ENCODE measurements around the gene SLF2. TPM values are rescaled to one million over a fixed set of nuclear protein-coding genes. Genes with fewer than 3 reads are reported as not detected.

Gene SLF2
- total and polyA plus RNA-seq, 9 of the 15 experiments (the other 6 are each of a cell fraction or from before 2014, with no cell fraction given) = 1.7 to 18.4 (median 7.8) TPM

- BruUV-seq (replicated peaks) = no TSS peak
- Histone ChIP-seq H3K9ac (ENCODE audit: insufficient read depth in 1 of 2, low read depth in 2 of 2, low read length in 2 of 2) (no peak overlapping the region), H3K4me1 (replicated peaks in 1 of 2; ENCODE audit: control insufficient read depth in 2 of 2, insufficient read depth in 2 of 2, low read length in 2 of 2) (no peaks in the 10 kb centered on the region; a peak in 1 of 5 replicates), H3K9me1 (ENCODE audit: control insufficient read depth, insufficient read depth, low read length) (no peaks in the 10 kb centered on the region), H3K27me3 (ENCODE audit: control insufficient read depth in 2 of 2, insufficient read depth in 2 of 2, low read length in 2 of 2) (peaks cover 2 to 13% of the 10 kb centered on the region in 2 experiments; a peak in 3 of 5 replicates), H3K27ac (ENCODE audit: extremely low read depth, low read depth, low read length) (no peak overlapping the region), H3K36me3 (ENCODE audit: control insufficient read depth, insufficient read depth, low read length) (no peaks in the 10 kb centered on the region), H3K79me2 (ENCODE audit: control insufficient read depth, insufficient read depth, low read length) (no peaks in the 10 kb centered on the region), H3K9me3 (replicated peaks; ENCODE audit: control insufficient read depth, insufficient read depth, low read depth, low read length) (no peaks in the 10 kb centered on the region), H4K20me1 (replicated peaks; ENCODE audit: control insufficient read depth, insufficient read depth, low read length) (no peaks in the 10 kb centered on the region), H2AFZ (ENCODE audit: low read depth, low read length) (no peak overlapping the region), H3K4me2 (ENCODE audit: insufficient read depth, low read length) (no peak overlapping the region), H3K4me3 (no peak overlapping the region)
- WGBS (ENCODE audit: insufficient coverage, low coverage, missing lambda C conversion rate) = 5% methylated on average over 6 of the region's 6 CpGs
- CTCF ChIA-PET (ENCODE audit: low intra/inter-chr PET ratio) = no interaction called here
- FAIRE-seq (no peak), ATAC-seq (no peak), DNase-seq (ENCODE audit: extremely low read depth in 1 of 4, low spot score in 3 of 4) (no peak)
- in situ Hi-C loops (cut with MboI) = loop anchor here (25.0 kb wide), 1 partner anchor 550 kb away; the partner anchor contains the start of genes PKD2L1 and SCD
- POLR2A ChIA-PET = interaction anchor here (0.6 kb wide), 1 partner anchor 105 kb away, joined by 4 read pairs; no protein-coding TSS in a partner anchor
- intact Hi-C loops (cut with micrococcal nuclease) = no loop called here
- TF ChIP-seq ZNF766 (CRISPR knock-in tag; conservative IDR thresholded peaks at IDR 0.05) (no peak), NR3C1 (CRISPR knock-in tag; IDR thresholded peaks at IDR 0.05) (no peak), HDAC3 (IDR thresholded peaks at IDR 0.05; ENCODE audit: borderline replicate concordance, partially characterized antibody) (no peak), THRB (CRISPR knock-in tag; conservative IDR thresholded peaks at IDR 0.05) (no peak), ATF7 (IDR thresholded peaks at IDR 0.05) (no peak), BRD9 (IDR thresholded peaks at IDR 0.05; ENCODE audit: low read depth, partially characterized antibody) (no peak), EGR1 (conservative IDR thresholded peaks at IDR 0.05) (no peak), ETV5 (CRISPR knock-in tag; IDR thresholded peaks at IDR 0.05; ENCODE audit: low read depth) (no peak), ZNF133 (CRISPR knock-in tag; IDR thresholded peaks at IDR 0.05) (no peak), NEUROD1 (IDR thresholded peaks at IDR 0.05; ENCODE audit: borderline replicate concordance, low read depth, low read length, partially characterized antibody) (no peak), ATF1 (CRISPR knock-in tag; IDR thresholded peaks at IDR 0.05) (no peak), ATF1 (tag; IDR thresholded peaks at IDR 0.05) (no peak), E2F3 (CRISPR knock-in tag; IDR thresholded peaks at IDR 0.05) (no peak), ZNF778 (CRISPR knock-in tag; IDR thresholded peaks at IDR 0.05) (no peak), ZNF398 (CRISPR knock-in tag; IDR thresholded peaks at IDR 0.05) (no peak), STAT5B (CRISPR knock-in tag; IDR thresholded peaks at IDR 0.05) (no peak), NRF1 (conservative IDR thresholded peaks at IDR 0.05 in 1 of 2, IDR thresholded peaks at IDR 0.05 in 1 of 2) (no peak)
- TF ChIP-seq, protein P1, sequence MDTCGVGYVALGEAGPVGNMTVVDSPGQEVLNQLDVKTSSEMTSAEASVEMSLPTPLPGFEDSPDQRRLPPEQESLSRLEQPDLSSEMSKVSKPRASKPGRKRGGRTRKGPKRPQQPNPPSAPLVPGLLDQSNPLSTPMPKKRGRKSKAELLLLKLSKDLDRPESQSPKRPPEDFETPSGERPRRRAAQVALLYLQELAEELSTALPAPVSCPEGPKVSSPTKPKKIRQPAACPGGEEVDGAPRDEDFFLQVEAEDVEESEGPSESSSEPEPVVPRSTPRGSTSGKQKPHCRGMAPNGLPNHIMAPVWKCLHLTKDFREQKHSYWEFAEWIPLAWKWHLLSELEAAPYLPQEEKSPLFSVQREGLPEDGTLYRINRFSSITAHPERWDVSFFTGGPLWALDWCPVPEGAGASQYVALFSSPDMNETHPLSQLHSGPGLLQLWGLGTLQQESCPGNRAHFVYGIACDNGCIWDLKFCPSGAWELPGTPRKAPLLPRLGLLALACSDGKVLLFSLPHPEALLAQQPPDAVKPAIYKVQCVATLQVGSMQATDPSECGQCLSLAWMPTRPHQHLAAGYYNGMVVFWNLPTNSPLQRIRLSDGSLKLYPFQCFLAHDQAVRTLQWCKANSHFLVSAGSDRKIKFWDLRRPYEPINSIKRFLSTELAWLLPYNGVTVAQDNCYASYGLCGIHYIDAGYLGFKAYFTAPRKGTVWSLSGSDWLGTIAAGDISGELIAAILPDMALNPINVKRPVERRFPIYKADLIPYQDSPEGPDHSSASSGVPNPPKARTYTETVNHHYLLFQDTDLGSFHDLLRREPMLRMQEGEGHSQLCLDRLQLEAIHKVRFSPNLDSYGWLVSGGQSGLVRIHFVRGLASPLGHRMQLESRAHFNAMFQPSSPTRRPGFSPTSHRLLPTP (IDR thresholded peaks at IDR 0.05; ENCODE audit: borderline replicate concordance, extremely low read depth, insufficient read length) = no peak
Measured at GRCh38 chr10:100886963-100887362, 25.8 kb upstream of the SLF2 start.
